Caco-2 (cell line): ENCODE measurements around the gene SLC44A1. TPM values are rescaled to one million over a fixed set of nuclear protein-coding genes. Genes with fewer than 3 reads are reported as not detected.

ENCODE experiments used
- BruUV-seq: library from RNA; stranded (reverse); fragments of 400-500 nt; replicated peaks from 2 replicates; lab custom pipeline; 2021; lab: Mats Ljungman, UMichigan
- CTCF ChIA-PET: fragments of 300-600 bp; sonication (Branson Sonifier 250); formaldehyde crosslinking; loops from one replicate; lab custom pipeline; 2022; ENCODE audit warnings: antibody characterized with exemption; lab: Charles Lee
- POLR2A ChIA-PET: fragments of 300-600 bp; sonication (Branson Sonifier 250); formaldehyde crosslinking; loops from one replicate; lab custom pipeline; 2022; ENCODE audit warnings: antibody characterized with exemption; lab: Charles Lee
- DNase-seq, 2 experiments: peaks; one replicate each; pipeline versions ENCODE4 v3.0.0 to v3.0.0-alpha.2; 2020 to 2022
- H3K27me3 ChIP-seq: replicated peaks from 2 replicates; pipeline ENCODE4 v1.6.0; 2011; ENCODE audit warnings: low read length; ENCODE audit not compliant: control insufficient read depth, insufficient read depth
- H3K36me3 ChIP-seq: 2 replicates; pipeline ENCODE4 v1.5.1; 2011; ENCODE audit warnings: low read length; ENCODE audit not compliant: control insufficient read depth, insufficient read depth
- H3K4me1 ChIP-seq: fragments of 250-450 bp; sonication (Bioruptor Pico); 2 replicates; pipeline ENCODE4 v1.5.1; 2020; ENCODE audit warnings: mild to moderate bottlenecking
- H3K4me3 ChIP-seq: 2 replicates; pipeline ENCODE4 v1.5.1; 2011; ENCODE audit warnings: low read depth, mild to moderate bottlenecking, control low read depth, low read length
- H3K9me3 ChIP-seq: fragments of 250-450 bp; sonication (Bioruptor Pico); 2 replicates; pipeline ENCODE4 v1.5.1; 2020; ENCODE audit warnings: mild to moderate bottlenecking, moderate library complexity
- H3K27ac Mint-ChIP-seq: one replicate; pipeline ENCODE4 v1.8.0; 2022; ENCODE audit warnings: mixed read lengths; ENCODE audit not compliant: unreplicated experiment
- H3K27me3 Mint-ChIP-seq: one replicate; pipeline ENCODE4 v1.8.0; 2022; ENCODE audit warnings: mixed read lengths; ENCODE audit not compliant: insufficient read depth, unreplicated experiment
- H3K36me3 Mint-ChIP-seq: one replicate; pipeline ENCODE4 v1.8.0; 2022; ENCODE audit warnings: mild to moderate bottlenecking, mixed read lengths; ENCODE audit not compliant: insufficient read depth, unreplicated experiment
- H3K4me1 Mint-ChIP-seq: one replicate; pipeline ENCODE4 v1.8.0; 2022; ENCODE audit warnings: low read depth, mixed read lengths; ENCODE audit not compliant: unreplicated experiment
- H3K4me3 Mint-ChIP-seq: one replicate; pipeline ENCODE4 v1.8.0; 2022; ENCODE audit warnings: mild to moderate bottlenecking, moderate library complexity, mixed read lengths; ENCODE audit not compliant: unreplicated experiment
- H3K9me3 Mint-ChIP-seq: one replicate; pipeline ENCODE4 v1.8.0; 2022; ENCODE audit warnings: mixed read lengths; ENCODE audit not compliant: unreplicated experiment
- CTCF ChIP-seq, 2 experiments: fragments of 200-600 bp in 1 of 2; IDR thresholded peaks; 1 replicate in 1 of 2; 2 replicates in 1 of 2; pipeline versions ENCODE4 v1.5.1 to v1.8.0; 2011 to 2022; ENCODE audit warnings: antibody characterized with exemption in 1 of 2, control low read depth in 1 of 2, inconsistent platforms in 1 of 2, low read depth in 1 of 2, low read length in 1 of 2, mild to moderate bottlenecking in 1 of 2, moderate library complexity in 1 of 2; ENCODE audit not compliant: insufficient read depth in 1 of 2, severe bottlenecking in 1 of 2, unreplicated experiment in 1 of 2
- intact Hi-C: fragments of 100-400 bp; cut with micrococcal nuclease; formaldehyde crosslinking; loops from one replicate; pipeline ENCODE4 v1.10.0; 2022; ENCODE audit not compliant: unreplicated experiment
- total RNA-seq: library from RNA; stranded (reverse); gene quantifications from 2 replicates; pipeline ENCODE4 v1.2.3, GENCODE V29; 2022

The SLC44A1 gene
- total RNA-seq, 1 experiment from 2014 or later: 45.8 TPM

GRCh38 chr9:105316703-105317102 is 72.3 kb downstream of the SLC44A1 start:
- Histone ChIP-seq H3K4me3 (no peak overlapping the region), H3K36me3 (no peaks in the 10 kb centered on the region), H3K9me3 (no peaks in the 10 kb centered on the region), H3K4me1 (peaks cover 53% of the 10 kb centered on the region), H3K27me3 (no peaks in the 10 kb centered on the region)
- peaks cover 38% of the 10 kb centered on the region for H3K4me1 Mint-ChIP-seq
- no peaks in the 10 kb centered on the region for H3K27me3 Mint-ChIP-seq
- no peak overlapping the region for H3K27ac Mint-ChIP-seq
- peaks cover 22% of the 10 kb centered on the region for H3K36me3 Mint-ChIP-seq
- BruUV-seq: no TSS peak
- DNase-seq: no peak
- H3K4me3 Mint-ChIP-seq: no peak overlapping the region
- intact Hi-C loops: no loop called here
- H3K9me3 Mint-ChIP-seq: no peaks in the 10 kb centered on the region
- no peak for TF ChIP-seq CTCF (IDR thresholded peaks at IDR 0.05; ENCODE audit: insufficient read depth in 1 of 2, low read depth in 1 of 2, low read length in 1 of 2, severe bottlenecking in 1 of 2, unreplicated experiment in 1 of 2)
- ChIA-PET POLR2A (no interaction called here), CTCF (no interaction called here)

GRCh38 chr9:105318729-105319191 is 74.3 kb downstream of the SLC44A1 start:
- Histone ChIP-seq H3K36me3 (no peaks in the 10 kb centered on the region), H3K4me3 (no peak overlapping the region), H3K9me3 (no peaks in the 10 kb centered on the region), H3K4me1 (peaks cover 36% of the 10 kb centered on the region), H3K27me3 (no peaks in the 10 kb centered on the region)
- H3K4me3 Mint-ChIP-seq: peak overlapping the region; percentile 62
- H3K27ac Mint-ChIP-seq: peak overlapping the region; percentile 85
- H3K36me3 Mint-ChIP-seq: peaks cover 24% of the 10 kb centered on the region
- intact Hi-C loops: loop anchor here (1.0 to 2.0 kb wide), 4 partner anchors 7 to 74 kb away; partner anchors contain the start of gene SLC44A1
- DNase-seq: peak; percentile 63 to 65
- no TSS peak for BruUV-seq
- no peaks in the 10 kb centered on the region for H3K9me3 Mint-ChIP-seq
- H3K4me1 Mint-ChIP-seq: peaks cover 32% of the 10 kb centered on the region
- ChIA-PET POLR2A (interaction anchor here (0.7 to 2.0 kb wide), 2 partner anchors 74 to 83 kb away, joined by 3 to 12 read pairs; partner anchors contain the start of gene SLC44A1), CTCF (interaction anchor here (1.2 kb wide), 1 partner anchor 392 kb away, joined by 12 read pairs; no protein-coding TSS in a partner anchor)
- no peaks in the 10 kb centered on the region for H3K27me3 Mint-ChIP-seq
- no peak for TF ChIP-seq CTCF (IDR thresholded peaks at IDR 0.05; ENCODE audit: insufficient read depth in 1 of 2, low read depth in 1 of 2, low read length in 1 of 2, severe bottlenecking in 1 of 2, unreplicated experiment in 1 of 2)

- H3K27ac Mint-ChIP-seq: peak overlapping the region; percentile 85
- CTCF ChIA-PET: interaction anchor here (1.2 kb wide), 1 partner anchor 393 kb away, joined by 12 read pairs; no protein-coding TSS in a partner anchor
- intact Hi-C loops: loop anchor here (1.0 to 2.0 kb wide), 4 partner anchors 8 to 75 kb away; partner anchors contain the start of gene SLC44A1
Observed at GRCh38 chr9:105319202-105319813, 74.9 kb downstream of the SLC44A1 start.

More at GRCh38 chr9:105319202-105319813, 74.9 kb downstream of the SLC44A1 start:
- H3K4me3 ChIP-seq: no peak overlapping the region
- H3K27me3 Mint-ChIP-seq: no peaks in the 10 kb centered on the region
- H3K27me3 ChIP-seq: no peaks in the 10 kb centered on the region
- peaks cover 32% of the 10 kb centered on the region for H3K4me1 Mint-ChIP-seq
- peaks cover 29% of the 10 kb centered on the region for H3K36me3 Mint-ChIP-seq
- H3K4me3 Mint-ChIP-seq: peak overlapping the region; percentile 62
- H3K36me3 ChIP-seq: no peaks in the 10 kb centered on the region
- no peak for DNase-seq
- no peak for TF ChIP-seq CTCF (IDR thresholded peaks at IDR 0.05; ENCODE audit: insufficient read depth in 1 of 2, low read depth in 1 of 2, low read length in 1 of 2, severe bottlenecking in 1 of 2, unreplicated experiment in 1 of 2)
- H3K9me3 Mint-ChIP-seq: no peaks in the 10 kb centered on the region
- H3K4me1 ChIP-seq: peaks cover 36% of the 10 kb centered on the region
- POLR2A ChIA-PET: interaction anchor here (0.7 to 2.0 kb wide), 2 partner anchors 75 to 82 kb away, joined by 3 to 12 read pairs; partner anchors contain the start of gene SLC44A1
- BruUV-seq: no TSS peak
- no peaks in the 10 kb centered on the region for H3K9me3 ChIP-seq
